ENCODE measurements around the gene RAB10. TPM values are rescaled to one million over a fixed set of nuclear protein-coding genes. Genes with fewer than 3 reads are reported as not detected.

The RAB10 gene
- total RNA-seq, 1 experiment from 2014 or later: 67.9 TPM

DNA sequence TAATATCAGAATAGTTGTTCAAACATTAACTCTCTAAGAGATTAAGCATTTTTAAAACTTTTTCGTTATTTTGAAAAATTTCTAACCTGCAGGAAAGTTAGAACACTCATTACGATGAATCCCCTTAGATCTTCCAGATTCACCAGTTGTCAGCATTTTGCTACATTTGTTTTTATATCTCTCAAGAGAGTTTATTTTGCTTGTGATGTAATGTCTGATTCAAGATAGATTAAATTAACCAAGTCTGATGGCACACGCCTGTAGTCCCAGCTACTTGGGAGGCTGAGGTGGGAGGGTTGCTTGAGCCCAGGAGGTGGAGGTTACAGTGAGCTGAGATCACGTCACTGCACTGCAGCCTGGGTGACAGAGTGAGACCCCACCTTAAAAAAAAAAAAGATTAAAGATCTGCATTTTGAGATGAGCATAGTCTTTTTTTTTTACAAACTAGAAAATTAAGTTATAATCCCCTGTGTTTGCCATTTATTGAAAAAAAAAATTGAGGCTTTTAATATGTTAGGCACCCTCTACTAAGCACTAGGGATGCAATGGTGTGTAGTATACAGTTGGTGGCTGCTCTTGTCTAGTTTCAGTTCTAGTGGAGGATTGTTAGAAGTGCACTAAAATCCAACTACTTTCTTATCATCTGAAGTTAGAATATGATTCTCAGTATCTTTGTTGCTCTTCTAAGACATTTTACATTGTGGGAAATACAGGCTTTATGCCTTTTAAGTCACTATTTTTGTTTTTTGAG is 20.9 kb downstream of the RAB10 start:
- Histone ChIP-seq H3K9ac (ENCODE audit: low read length) (no peak overlapping the region), H3K4me2 (ENCODE audit: low read depth, low read length, poor library complexity, severe bottlenecking) (no peak overlapping the region), H3K79me2 (ENCODE audit: low read length) (peaks cover 100% of the 10 kb centered on the region), H3K27me3 (ENCODE audit: low read length) (no peaks in the 10 kb centered on the region), H3K9me3 (ENCODE audit: low read length) (no peaks in the 10 kb centered on the region), H3K4me1 (ENCODE audit: low read length) (peaks cover 8% of the 10 kb centered on the region), H3K9me2 (replicated peaks; ENCODE audit: insufficient read depth, low read length) (no peaks in the 10 kb centered on the region), H4K20me1 (ENCODE audit: insufficient read depth, low read depth, low read length) (peaks cover 30% of the 10 kb centered on the region), H3K36me3 (ENCODE audit: insufficient read depth, low read length) (no peaks in the 10 kb centered on the region), H2AFZ (ENCODE audit: low read length) (no peak overlapping the region), H3K27ac (ENCODE audit: low read length) (no peak overlapping the region), H3K4me3 (ENCODE audit: low read length) (no peak overlapping the region)
- no peak for DNase-seq

DNA sequence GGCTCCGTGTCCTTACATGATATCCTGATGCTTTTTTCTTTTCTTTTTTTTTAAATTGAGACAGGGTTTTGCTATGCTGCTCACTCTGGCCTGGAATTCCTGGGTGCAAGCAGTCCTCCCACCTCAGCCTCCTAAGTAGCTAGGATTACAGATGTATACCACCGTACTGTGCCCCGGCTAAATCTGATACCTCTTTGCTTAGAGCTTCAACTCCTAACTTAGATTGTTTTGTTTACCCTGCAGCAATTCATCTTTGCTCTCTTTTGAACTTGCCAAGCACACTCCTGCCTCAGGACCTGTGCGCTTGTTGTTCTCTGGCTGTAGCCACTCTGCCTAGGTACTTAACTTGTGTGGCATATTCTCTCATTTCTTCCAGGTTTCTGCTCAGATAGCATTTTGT is 24.5 kb downstream of the RAB10 start:
- Histone ChIP-seq H3K9me2 (replicated peaks; ENCODE audit: insufficient read depth, low read length) (no peaks in the 10 kb centered on the region), H3K4me2 (ENCODE audit: low read depth, low read length, poor library complexity, severe bottlenecking) (no peak overlapping the region), H3K9ac (ENCODE audit: low read length) (no peak overlapping the region), H3K36me3 (ENCODE audit: insufficient read depth, low read length) (no peaks in the 10 kb centered on the region), H3K27me3 (ENCODE audit: low read length) (no peaks in the 10 kb centered on the region), H3K27ac (ENCODE audit: low read length) (no peak overlapping the region), H3K4me3 (ENCODE audit: low read length) (no peak overlapping the region), H3K4me1 (ENCODE audit: low read length) (no peaks in the 10 kb centered on the region), H4K20me1 (ENCODE audit: insufficient read depth, low read depth, low read length) (peaks cover 15% of the 10 kb centered on the region), H2AFZ (ENCODE audit: low read length) (no peak overlapping the region), H3K79me2 (ENCODE audit: low read length) (peaks cover 99% of the 10 kb centered on the region), H3K9me3 (ENCODE audit: low read length) (no peaks in the 10 kb centered on the region)
- no peak for DNase-seq

DNA sequence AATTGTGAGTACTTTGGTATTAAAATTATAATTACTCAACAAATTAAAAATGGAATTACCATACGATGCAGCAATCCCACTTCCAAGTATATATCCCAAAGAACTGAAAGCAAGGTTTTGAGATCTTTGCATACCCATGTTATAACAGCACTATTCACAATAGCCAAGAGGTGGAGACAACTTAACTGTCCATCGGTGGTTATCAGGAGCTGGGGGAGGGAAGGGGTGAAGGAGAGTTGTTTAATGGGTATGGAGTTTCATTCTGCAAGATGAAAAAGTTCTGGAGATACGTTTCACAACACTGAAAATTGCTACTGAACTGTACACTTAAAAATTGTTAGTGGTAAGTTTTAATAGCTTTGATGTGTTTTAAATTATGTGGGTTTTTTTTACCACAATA is 25.7 kb downstream of the RAB10 start:
- Histone ChIP-seq H4K20me1 (ENCODE audit: insufficient read depth, low read depth, low read length) (peaks cover 20% of the 10 kb centered on the region), H3K4me1 (ENCODE audit: low read length) (no peaks in the 10 kb centered on the region), H3K4me2 (ENCODE audit: low read depth, low read length, poor library complexity, severe bottlenecking) (no peak overlapping the region), H3K9me2 (replicated peaks; ENCODE audit: insufficient read depth, low read length) (no peaks in the 10 kb centered on the region), H3K9me3 (ENCODE audit: low read length) (no peaks in the 10 kb centered on the region), H3K9ac (ENCODE audit: low read length) (no peak overlapping the region), H3K4me3 (ENCODE audit: low read length) (no peak overlapping the region), H3K27ac (ENCODE audit: low read length) (no peak overlapping the region), H3K36me3 (ENCODE audit: insufficient read depth, low read length) (no peaks in the 10 kb centered on the region; the same call in 1 of the 2 replicates), H2AFZ (ENCODE audit: low read length) (no peak overlapping the region), H3K27me3 (ENCODE audit: low read length) (no peaks in the 10 kb centered on the region), H3K79me2 (ENCODE audit: low read length) (peaks cover 99% of the 10 kb centered on the region)
- no peak for DNase-seq

DNA sequence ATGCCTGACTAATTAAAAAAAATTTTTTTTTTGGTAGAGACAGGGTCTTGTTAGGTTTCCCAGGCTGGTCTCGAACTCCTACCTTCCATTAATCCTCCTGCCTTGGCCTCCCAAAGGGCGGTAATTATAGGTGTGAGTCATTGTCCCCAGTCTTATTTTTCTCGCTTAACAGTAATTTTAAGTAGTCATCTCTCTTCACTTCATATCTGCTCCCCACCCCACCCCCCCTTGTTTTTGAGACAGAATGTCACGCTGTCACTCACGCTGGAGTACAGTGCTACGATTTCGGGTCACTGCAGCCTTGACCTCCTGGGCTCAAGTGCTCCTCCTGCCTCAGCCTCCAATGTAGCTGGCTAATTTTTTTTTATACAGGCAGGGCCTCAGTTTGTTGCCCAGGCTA is 27.7 kb downstream of the RAB10 start:
- peaks cover 19% of the 10 kb centered on the region for H4K20me1 ChIP-seq (ENCODE audit: insufficient read depth, low read depth, low read length)

DNA sequence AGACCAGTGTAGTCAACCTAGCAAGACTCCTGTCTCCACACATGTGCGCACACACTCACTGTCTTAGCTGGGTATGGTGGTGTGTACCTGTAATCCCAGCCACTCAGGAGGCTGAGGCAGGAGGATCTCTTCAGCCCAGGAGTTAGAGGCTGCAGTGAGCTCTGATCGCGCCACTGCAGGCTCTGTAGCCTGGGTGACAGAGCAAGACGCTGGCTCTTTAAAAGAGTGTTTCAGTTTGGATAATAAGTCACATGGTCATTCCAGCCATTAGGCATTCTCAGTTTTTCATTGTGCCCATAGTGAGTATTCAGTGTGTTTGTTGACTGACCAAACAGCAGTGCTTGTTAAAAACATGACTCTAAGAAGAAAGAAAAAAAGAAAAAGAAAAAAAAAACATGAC is 31.0 kb downstream of the RAB10 start:
- no peak overlapping the region for H3K4me2 ChIP-seq (ENCODE audit: low read depth, low read length, poor library complexity, severe bottlenecking)
- peaks cover 20% of the 10 kb centered on the region for H3K4me1 ChIP-seq (ENCODE audit: low read length)
- H3K27ac ChIP-seq (ENCODE audit: low read length): no peak overlapping the region
- no peak overlapping the region for H3K4me3 ChIP-seq (ENCODE audit: low read length)
- no peaks in the 10 kb centered on the region for H3K9me2 ChIP-seq (replicated peaks; ENCODE audit: insufficient read depth, low read length)
- H4K20me1 ChIP-seq (ENCODE audit: insufficient read depth, low read depth, low read length): peaks cover 6% of the 10 kb centered on the region; the same call in 1 of the 2 replicates
- no peak for DNase-seq
- H3K9ac ChIP-seq (ENCODE audit: low read length): no peak overlapping the region
- H3K79me2 ChIP-seq (ENCODE audit: low read length): peaks cover 97% of the 10 kb centered on the region
- no peaks in the 10 kb centered on the region for H3K27me3 ChIP-seq (ENCODE audit: low read length)
- H2AFZ ChIP-seq (ENCODE audit: low read length): no peak overlapping the region
- H3K9me3 ChIP-seq (ENCODE audit: low read length): no peaks in the 10 kb centered on the region
- peaks cover 4% of the 10 kb centered on the region; the same call in 1 of the 2 replicates for H3K36me3 ChIP-seq (ENCODE audit: insufficient read depth, low read length)

More for the DNA sequence above, 27.7 kb downstream of the RAB10 start:
- Histone ChIP-seq H3K27me3 (ENCODE audit: low read length) (no peaks in the 10 kb centered on the region), H3K9ac (ENCODE audit: low read length) (no peak overlapping the region), H3K79me2 (ENCODE audit: low read length) (peaks cover 99% of the 10 kb centered on the region), H3K4me3 (ENCODE audit: low read length) (no peak overlapping the region), H3K36me3 (ENCODE audit: insufficient read depth, low read length) (peaks cover 4% of the 10 kb centered on the region; the same call in 1 of the 2 replicates), H3K27ac (ENCODE audit: low read length) (no peak overlapping the region), H3K4me1 (ENCODE audit: low read length) (no peaks in the 10 kb centered on the region), H3K9me3 (ENCODE audit: low read length) (no peaks in the 10 kb centered on the region), H3K9me2 (replicated peaks; ENCODE audit: insufficient read depth, low read length) (no peaks in the 10 kb centered on the region), H2AFZ (ENCODE audit: low read length) (no peak overlapping the region), H3K4me2 (ENCODE audit: low read depth, low read length, poor library complexity, severe bottlenecking) (no peak overlapping the region)
- no peak for DNase-seq

DNA sequence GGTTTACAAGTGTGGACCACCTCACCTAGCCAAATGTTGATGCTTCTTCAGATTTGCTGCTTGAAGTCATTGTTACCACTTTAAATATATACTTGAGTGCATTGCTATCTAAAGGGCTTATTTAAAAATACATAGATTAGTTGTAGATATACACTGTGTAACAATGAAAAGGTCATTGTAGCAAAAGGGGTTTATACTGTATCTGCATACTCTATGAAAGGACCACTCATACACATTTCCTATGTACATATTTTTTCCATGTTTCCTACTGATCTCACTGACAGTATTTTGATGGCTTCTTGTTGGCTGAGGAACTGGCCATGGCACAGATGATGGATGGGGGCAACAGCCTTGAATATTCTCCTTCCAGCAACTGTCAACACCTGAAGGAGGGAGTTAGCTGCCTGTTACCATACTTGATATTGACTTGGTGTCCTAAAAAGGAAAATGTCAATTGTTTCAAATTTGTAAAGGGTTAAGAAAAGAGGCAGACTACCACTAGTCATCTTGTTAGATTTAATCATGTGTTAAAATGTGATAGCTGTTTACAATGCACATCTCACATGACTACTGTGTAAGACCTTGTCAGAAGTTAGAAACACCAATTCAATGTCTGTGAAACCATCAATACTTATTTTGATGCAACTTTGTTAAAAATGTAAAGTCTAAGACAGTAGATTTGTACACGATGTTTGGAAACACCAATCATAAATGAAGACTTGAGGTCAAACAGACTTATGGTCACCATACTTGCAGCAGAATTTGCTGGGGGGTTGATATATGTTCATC is 33.5 kb downstream of the RAB10 start:
- no peak overlapping the region for H2AFZ ChIP-seq (ENCODE audit: low read length)
- H4K20me1 ChIP-seq (ENCODE audit: insufficient read depth, low read depth, low read length): peaks cover 8% of the 10 kb centered on the region; the same call in 1 of the 2 replicates
- H3K79me2 ChIP-seq (ENCODE audit: low read length): peaks cover 96% of the 10 kb centered on the region
- H3K36me3 ChIP-seq (ENCODE audit: insufficient read depth, low read length): peaks cover 4% of the 10 kb centered on the region
- H3K27ac ChIP-seq (ENCODE audit: low read length): peak overlapping the region; percentile 76; the same call in 1 of the 2 replicates
- H3K4me1 ChIP-seq (ENCODE audit: low read length): peaks cover 20% of the 10 kb centered on the region
- H3K9me3 ChIP-seq (ENCODE audit: low read length): no peaks in the 10 kb centered on the region
- H3K27me3 ChIP-seq (ENCODE audit: low read length): no peaks in the 10 kb centered on the region
- H3K9me2 ChIP-seq (replicated peaks; ENCODE audit: insufficient read depth, low read length): no peaks in the 10 kb centered on the region
- H3K9ac ChIP-seq (ENCODE audit: low read length): no peak overlapping the region
- DNase-seq: no peak
- H3K4me2 ChIP-seq (ENCODE audit: low read depth, low read length, poor library complexity, severe bottlenecking): peak overlapping the region; percentile 32
- no peak overlapping the region for H3K4me3 ChIP-seq (ENCODE audit: low read length)

DNA sequence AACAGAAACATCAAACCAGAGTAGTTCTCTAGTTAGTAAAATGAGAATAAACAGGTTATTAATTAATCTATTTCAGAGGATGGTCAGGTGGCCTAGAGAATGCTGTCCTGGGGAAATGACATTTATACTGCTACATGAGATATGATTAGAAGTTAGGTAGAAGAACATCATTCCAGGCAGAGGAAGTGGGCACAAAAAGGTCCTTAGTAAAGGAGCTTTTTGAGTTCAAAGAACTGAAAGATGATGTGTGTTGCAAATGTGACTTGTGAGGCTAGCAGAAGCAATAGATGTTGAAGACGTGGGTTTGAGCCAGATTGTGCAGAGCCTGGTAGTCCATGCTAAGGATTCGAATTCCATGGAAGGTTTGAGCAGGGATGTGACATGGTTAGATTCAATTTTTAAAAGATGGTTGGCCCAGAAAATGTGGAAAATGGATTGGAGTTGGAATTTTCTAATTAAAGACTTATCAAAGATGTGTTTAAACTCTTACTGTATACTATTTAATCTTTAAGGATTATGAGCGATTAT is 34.2 kb downstream of the RAB10 start:
- Histone ChIP-seq H3K79me2 (ENCODE audit: low read length) (peaks cover 97% of the 10 kb centered on the region), H3K9me3 (ENCODE audit: low read length) (no peaks in the 10 kb centered on the region), H2AFZ (ENCODE audit: low read length) (no peak overlapping the region), H3K4me3 (ENCODE audit: low read length) (no peak overlapping the region), H3K4me2 (ENCODE audit: low read depth, low read length, poor library complexity, severe bottlenecking) (peak overlapping the region; percentile 32), H4K20me1 (ENCODE audit: insufficient read depth, low read depth, low read length) (peaks cover 8% of the 10 kb centered on the region; the same call in 1 of the 2 replicates), H3K27me3 (ENCODE audit: low read length) (no peaks in the 10 kb centered on the region), H3K9me2 (replicated peaks; ENCODE audit: insufficient read depth, low read length) (no peaks in the 10 kb centered on the region), H3K27ac (ENCODE audit: low read length) (peak overlapping the region; percentile 76), H3K9ac (ENCODE audit: low read length) (no peak overlapping the region), H3K4me1 (ENCODE audit: low read length) (peaks cover 20% of the 10 kb centered on the region), H3K36me3 (ENCODE audit: insufficient read depth, low read length) (peaks cover 4% of the 10 kb centered on the region)
- DNase-seq: no peak
